ENCODE data around the gene REXO1. TPM values are rescaled to one million over a fixed set of nuclear protein-coding genes. Genes with fewer than 3 reads are reported as not detected.

The REXO1 gene
- total and polyA plus RNA-seq, 9 of the 15 experiments (the other 6 are each of a cell fraction or from before 2014, with no cell fraction given) = 0.04 to 63.3 (median 15.8) TPM

DNA sequence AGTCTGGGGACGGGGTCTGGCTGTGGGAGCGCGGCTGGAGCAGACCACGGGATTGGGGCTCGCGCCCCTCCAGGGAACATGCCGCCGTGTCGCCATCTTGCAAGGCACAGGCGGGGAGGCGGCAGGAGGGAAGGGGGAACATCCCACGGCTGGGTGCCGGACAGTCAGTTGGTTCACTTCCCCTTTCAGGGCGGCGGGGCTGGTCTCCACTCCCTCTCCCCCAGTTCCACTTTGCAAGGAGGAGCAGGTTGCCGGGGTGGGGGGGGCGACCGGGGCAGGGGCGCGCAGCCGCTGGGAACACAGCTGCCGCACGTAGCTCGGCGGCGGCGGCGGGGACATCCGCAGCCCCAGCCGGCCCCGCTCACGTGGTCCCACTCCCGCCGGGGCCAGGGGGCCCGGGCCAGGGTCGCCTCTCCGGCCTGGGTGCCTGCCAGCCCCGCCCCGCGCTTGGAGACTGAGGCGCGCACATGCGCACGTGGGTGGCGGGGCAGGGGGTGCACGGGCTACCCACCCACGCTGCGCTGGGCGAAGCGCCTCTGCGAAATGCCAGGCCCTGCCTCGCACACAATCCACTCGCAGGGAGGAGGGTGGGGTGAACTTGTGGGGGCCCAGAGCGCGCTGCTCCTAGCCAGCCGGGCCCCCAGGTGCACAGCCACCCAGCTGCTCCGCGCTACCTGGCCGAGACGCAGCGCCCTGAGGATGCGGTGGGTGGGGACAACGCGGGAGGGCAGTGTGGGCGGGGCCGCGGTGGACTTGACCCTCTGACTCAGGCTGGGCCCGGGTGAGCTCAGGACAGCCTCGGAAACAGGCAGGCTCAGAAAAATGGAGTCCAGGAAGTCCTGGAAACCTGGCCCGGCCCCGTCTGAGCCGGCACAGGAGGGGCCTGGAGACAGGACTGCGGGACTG, 8.7 kb upstream of the REXO1 start (continued):
- TF ChIP-seq, protein P1, sequence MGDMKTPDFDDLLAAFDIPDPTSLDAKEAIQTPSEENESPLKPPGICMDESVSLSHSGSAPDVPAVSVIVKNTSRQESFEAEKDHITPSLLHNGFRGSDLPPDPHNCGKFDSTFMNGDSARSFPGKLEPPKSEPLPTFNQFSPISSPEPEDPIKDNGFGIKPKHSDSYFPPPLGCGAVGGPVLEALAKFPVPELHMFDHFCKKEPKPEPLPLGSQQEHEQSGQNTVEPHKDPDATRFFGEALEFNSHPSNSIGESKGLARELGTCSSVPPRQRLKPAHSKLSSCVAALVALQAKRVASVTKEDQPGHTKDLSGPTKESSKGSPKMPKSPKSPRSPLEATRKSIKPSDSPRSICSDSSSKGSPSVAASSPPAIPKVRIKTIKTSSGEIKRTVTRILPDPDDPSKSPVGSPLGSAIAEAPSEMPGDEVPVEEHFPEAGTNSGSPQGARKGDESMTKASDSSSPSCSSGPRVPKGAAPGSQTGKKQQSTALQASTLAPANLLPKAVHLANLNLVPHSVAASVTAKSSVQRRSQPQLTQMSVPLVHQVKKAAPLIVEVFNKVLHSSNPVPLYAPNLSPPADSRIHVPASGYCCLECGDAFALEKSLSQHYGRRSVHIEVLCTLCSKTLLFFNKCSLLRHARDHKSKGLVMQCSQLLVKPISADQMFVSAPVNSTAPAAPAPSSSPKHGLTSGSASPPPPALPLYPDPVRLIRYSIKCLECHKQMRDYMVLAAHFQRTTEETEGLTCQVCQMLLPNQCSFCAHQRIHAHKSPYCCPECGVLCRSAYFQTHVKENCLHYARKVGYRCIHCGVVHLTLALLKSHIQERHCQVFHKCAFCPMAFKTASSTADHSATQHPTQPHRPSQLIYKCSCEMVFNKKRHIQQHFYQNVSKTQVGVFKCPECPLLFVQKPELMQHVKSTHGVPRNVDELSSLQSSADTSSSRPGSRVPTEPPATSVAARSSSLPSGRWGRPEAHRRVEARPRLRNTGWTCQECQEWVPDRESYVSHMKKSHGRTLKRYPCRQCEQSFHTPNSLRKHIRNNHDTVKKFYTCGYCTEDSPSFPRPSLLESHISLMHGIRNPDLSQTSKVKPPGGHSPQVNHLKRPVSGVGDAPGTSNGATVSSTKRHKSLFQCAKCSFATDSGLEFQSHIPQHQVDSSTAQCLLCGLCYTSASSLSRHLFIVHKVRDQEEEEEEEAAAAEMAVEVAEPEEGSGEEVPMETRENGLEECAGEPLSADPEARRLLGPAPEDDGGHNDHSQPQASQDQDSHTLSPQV (IDR thresholded peaks at IDR 0.05) = 0 out of 2 replicates have a peak, but pooled peaks have one; percentile 29
- TF ChIP-seq, protein P2, sequence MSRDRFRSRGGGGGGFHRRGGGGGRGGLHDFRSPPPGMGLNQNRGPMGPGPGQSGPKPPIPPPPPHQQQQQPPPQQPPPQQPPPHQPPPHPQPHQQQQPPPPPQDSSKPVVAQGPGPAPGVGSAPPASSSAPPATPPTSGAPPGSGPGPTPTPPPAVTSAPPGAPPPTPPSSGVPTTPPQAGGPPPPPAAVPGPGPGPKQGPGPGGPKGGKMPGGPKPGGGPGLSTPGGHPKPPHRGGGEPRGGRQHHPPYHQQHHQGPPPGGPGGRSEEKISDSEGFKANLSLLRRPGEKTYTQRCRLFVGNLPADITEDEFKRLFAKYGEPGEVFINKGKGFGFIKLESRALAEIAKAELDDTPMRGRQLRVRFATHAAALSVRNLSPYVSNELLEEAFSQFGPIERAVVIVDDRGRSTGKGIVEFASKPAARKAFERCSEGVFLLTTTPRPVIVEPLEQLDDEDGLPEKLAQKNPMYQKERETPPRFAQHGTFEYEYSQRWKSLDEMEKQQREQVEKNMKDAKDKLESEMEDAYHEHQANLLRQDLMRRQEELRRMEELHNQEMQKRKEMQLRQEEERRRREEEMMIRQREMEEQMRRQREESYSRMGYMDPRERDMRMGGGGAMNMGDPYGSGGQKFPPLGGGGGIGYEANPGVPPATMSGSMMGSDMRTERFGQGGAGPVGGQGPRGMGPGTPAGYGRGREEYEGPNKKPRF (IDR thresholded peaks at IDR 0.05; ENCODE audit: low read depth, low read length) = no peak
- TF ChIP-seq RB1 (IDR thresholded peaks at IDR 0.05; ENCODE audit: low read depth) (peak; percentile 43; the same call in 1 of the 2 replicates), SETDB1 (IDR thresholded peaks at IDR 0.05; ENCODE audit: low read length) (no peak), PCBP1 (IDR thresholded peaks at IDR 0.05; ENCODE audit: low read depth, low read length, poor library complexity, severe bottlenecking) (peak; percentile 92), RBFOX2 (IDR thresholded peaks at IDR 0.05; ENCODE audit: low read depth, low read length) (peak; percentile 74), CTBP1 (IDR thresholded peaks at IDR 0.05; ENCODE audit: borderline replicate concordance) (peak; percentile 97), GATAD2A (IDR thresholded peaks at IDR 0.05) (0 out of 2 replicates have a peak, but pooled peaks have one; percentile 58), SIN3A (IDR thresholded peaks at IDR 0.05; ENCODE audit: borderline replicate concordance in 2 of 2, control insufficient read depth in 1 of 2, low read depth in 2 of 2, low read length in 2 of 2) (peak in 1 of 2 experiments; percentile 38; a peak in 2 of 4 replicates), NFE2 (IDR thresholded peaks at IDR 0.05; ENCODE audit: low read depth) (peak; percentile 12; the same call in 1 of the 2 replicates), ZNF766 (CRISPR knock-in tag; conservative IDR thresholded peaks at IDR 0.05) (0 out of 2 replicates have a peak, but pooled peaks have one; percentile 39), KLF13 (tag; IDR thresholded peaks at IDR 0.05; ENCODE audit: borderline replicate concordance, low read depth) (peak; percentile 73), PRPF4 (IDR thresholded peaks at IDR 0.05; ENCODE audit: insufficient read depth, low read depth, low read length, poor library complexity, severe bottlenecking) (no peak)
- TF ChIP-seq, protein P3, sequence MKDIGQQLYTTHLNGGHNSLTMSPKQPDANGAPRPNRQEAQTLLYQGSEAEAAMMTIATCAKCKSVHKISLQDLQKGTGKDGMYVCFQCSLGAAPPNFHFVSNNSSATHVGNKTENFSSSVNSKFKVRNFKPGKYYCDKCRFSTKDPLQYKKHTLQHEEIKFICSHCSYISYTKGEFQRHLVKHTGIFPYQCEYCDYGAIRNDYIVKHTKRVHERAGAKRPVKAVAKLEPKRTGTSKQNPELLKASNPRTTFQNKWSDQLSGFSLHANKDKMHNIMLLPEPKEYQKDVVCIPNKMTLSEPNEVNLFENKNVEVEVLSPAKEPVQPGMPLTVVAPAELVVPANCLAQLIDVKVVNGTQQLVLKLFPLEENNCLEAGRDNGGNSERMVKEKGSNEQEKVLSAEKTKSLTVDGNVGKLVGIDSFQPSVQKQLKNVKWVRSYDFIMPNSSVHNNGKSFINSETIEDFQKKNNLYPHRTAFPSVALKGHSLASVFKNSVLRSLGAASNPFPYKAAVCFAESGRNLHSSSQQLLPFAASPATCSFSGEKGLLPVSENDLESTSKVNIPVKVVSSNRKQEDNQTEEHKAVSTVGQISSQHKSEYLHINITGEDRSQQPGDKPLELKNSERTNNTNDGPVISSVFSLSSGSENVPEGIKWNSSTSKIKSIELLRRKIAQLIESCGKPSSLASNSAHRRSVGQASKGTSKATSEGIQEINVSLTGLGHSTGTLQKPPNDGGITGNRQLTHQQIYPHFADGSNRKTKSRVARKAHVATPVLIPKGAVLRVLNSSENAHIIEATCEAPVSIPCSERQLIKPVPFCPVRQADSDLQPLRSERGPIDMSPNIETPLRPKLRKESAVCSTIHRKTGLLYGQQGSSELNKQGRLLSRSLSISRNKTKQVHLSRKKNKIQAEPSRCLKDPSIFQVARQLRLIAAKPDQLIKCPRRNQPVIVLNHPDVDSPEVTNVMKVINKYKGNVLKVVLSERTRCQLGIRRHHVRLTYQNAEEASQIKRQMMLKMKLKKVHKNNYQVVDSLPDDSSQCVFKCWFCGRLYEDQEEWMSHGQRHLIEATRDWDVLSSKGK (CRISPR knock-in tag; IDR thresholded peaks at IDR 0.05) = no peak

Measured in K562 (cell line).